Caco-2 (cell line): ENCODE results near the gene NPFFR1. TPM values are rescaled to one million over a fixed set of nuclear protein-coding genes. Genes with fewer than 3 reads are reported as not detected.

Source experiments
- BruUV-seq: library from RNA; stranded (reverse); fragments of 400-500 nt; replicated peaks from 2 replicates; lab custom pipeline; 2021; lab: Mats Ljungman, UMichigan
- CTCF ChIA-PET: fragments of 300-600 bp; sonication (Branson Sonifier 250); formaldehyde crosslinking; loops from one replicate; lab custom pipeline; 2022; ENCODE audit warnings: antibody characterized with exemption; lab: Charles Lee
- POLR2A ChIA-PET: fragments of 300-600 bp; sonication (Branson Sonifier 250); formaldehyde crosslinking; loops from one replicate; lab custom pipeline; 2022; ENCODE audit warnings: antibody characterized with exemption; lab: Charles Lee
- DNase-seq, 2 experiments: peaks; one replicate each; pipeline versions ENCODE4 v3.0.0 to v3.0.0-alpha.2; 2020 to 2022
- H3K27me3 ChIP-seq: replicated peaks from 2 replicates; pipeline ENCODE4 v1.6.0; 2011; ENCODE audit warnings: low read length; ENCODE audit not compliant: control insufficient read depth, insufficient read depth
- H3K36me3 ChIP-seq: 2 replicates; pipeline ENCODE4 v1.5.1; 2011; ENCODE audit warnings: low read length; ENCODE audit not compliant: control insufficient read depth, insufficient read depth
- H3K4me1 ChIP-seq: fragments of 250-450 bp; sonication (Bioruptor Pico); 2 replicates; pipeline ENCODE4 v1.5.1; 2020; ENCODE audit warnings: mild to moderate bottlenecking
- H3K4me3 ChIP-seq: 2 replicates; pipeline ENCODE4 v1.5.1; 2011; ENCODE audit warnings: low read depth, mild to moderate bottlenecking, control low read depth, low read length
- H3K9me3 ChIP-seq: fragments of 250-450 bp; sonication (Bioruptor Pico); 2 replicates; pipeline ENCODE4 v1.5.1; 2020; ENCODE audit warnings: mild to moderate bottlenecking, moderate library complexity
- H3K27ac Mint-ChIP-seq: one replicate; pipeline ENCODE4 v1.8.0; 2022; ENCODE audit warnings: mixed read lengths; ENCODE audit not compliant: unreplicated experiment
- H3K27me3 Mint-ChIP-seq: one replicate; pipeline ENCODE4 v1.8.0; 2022; ENCODE audit warnings: mixed read lengths; ENCODE audit not compliant: insufficient read depth, unreplicated experiment
- H3K36me3 Mint-ChIP-seq: one replicate; pipeline ENCODE4 v1.8.0; 2022; ENCODE audit warnings: mild to moderate bottlenecking, mixed read lengths; ENCODE audit not compliant: insufficient read depth, unreplicated experiment
- H3K4me1 Mint-ChIP-seq: one replicate; pipeline ENCODE4 v1.8.0; 2022; ENCODE audit warnings: low read depth, mixed read lengths; ENCODE audit not compliant: unreplicated experiment
- H3K4me3 Mint-ChIP-seq: one replicate; pipeline ENCODE4 v1.8.0; 2022; ENCODE audit warnings: mild to moderate bottlenecking, moderate library complexity, mixed read lengths; ENCODE audit not compliant: unreplicated experiment
- H3K9me3 Mint-ChIP-seq: one replicate; pipeline ENCODE4 v1.8.0; 2022; ENCODE audit warnings: mixed read lengths; ENCODE audit not compliant: unreplicated experiment
- CTCF ChIP-seq, 2 experiments: fragments of 200-600 bp in 1 of 2; IDR thresholded peaks; 1 replicate in 1 of 2; 2 replicates in 1 of 2; pipeline versions ENCODE4 v1.5.1 to v1.8.0; 2011 to 2022; ENCODE audit warnings: antibody characterized with exemption in 1 of 2, control low read depth in 1 of 2, inconsistent platforms in 1 of 2, low read depth in 1 of 2, low read length in 1 of 2, mild to moderate bottlenecking in 1 of 2, moderate library complexity in 1 of 2; ENCODE audit not compliant: insufficient read depth in 1 of 2, severe bottlenecking in 1 of 2, unreplicated experiment in 1 of 2
- intact Hi-C: fragments of 100-400 bp; cut with micrococcal nuclease; formaldehyde crosslinking; loops from one replicate; pipeline ENCODE4 v1.10.0; 2022; ENCODE audit not compliant: unreplicated experiment
- total RNA-seq: library from RNA; stranded (reverse); gene quantifications from 2 replicates; pipeline ENCODE4 v1.2.3, GENCODE V29; 2022

NPFFR1 gene
- total RNA-seq, 1 experiment from 2014 or later: not detected

GRCh38 chr10:70255329-70256299 is 28.2 kb downstream of the NPFFR1 start:
- Histone ChIP-seq H3K4me1 (peaks cover 24% of the 10 kb centered on the region), H3K36me3 (no peaks in the 10 kb centered on the region), H3K4me3 (no peak overlapping the region), H3K27me3 (no peaks in the 10 kb centered on the region), H3K9me3 (peaks cover 4% of the 10 kb centered on the region; the same call in 1 of the 2 replicates)
- TF ChIP-seq CTCF (IDR thresholded peaks at IDR 0.05; ENCODE audit: insufficient read depth in 1 of 2, low read depth in 1 of 2, low read length in 1 of 2, severe bottlenecking in 1 of 2, unreplicated experiment in 1 of 2): no peak
- no peaks in the 10 kb centered on the region for H3K9me3 Mint-ChIP-seq
- POLR2A ChIA-PET: no interaction called here
- no peak overlapping the region for H3K4me3 Mint-ChIP-seq
- peaks cover 4% of the 10 kb centered on the region for H3K36me3 Mint-ChIP-seq
- H3K27ac Mint-ChIP-seq: no peak overlapping the region
- intact Hi-C loops: no loop called here
- CTCF ChIA-PET: interaction anchor here (0.6 to 2.4 kb wide), 7 partner anchors 9 to 138 kb away, joined by 3 to 9 read pairs (median 3); no protein-coding TSS in a partner anchor
- no peaks in the 10 kb centered on the region for H3K27me3 Mint-ChIP-seq
- H3K4me1 Mint-ChIP-seq: peaks cover 16% of the 10 kb centered on the region
- peak in 1 of 2 experiments; percentile 68 for DNase-seq
- no TSS peak for BruUV-seq

GRCh38 chr10:70254778-70255328 is 29.0 kb downstream of the NPFFR1 start:
- H3K4me3 ChIP-seq: no peak overlapping the region
- ChIA-PET CTCF (interaction anchor here (0.8 to 2.4 kb wide), 2 partner anchors 10 to 14 kb away, joined by 3 to 8 read pairs; no protein-coding TSS in a partner anchor), POLR2A (no interaction called here)
- Mint-ChIP-seq H3K27ac (no peak overlapping the region), H3K9me3 (no peaks in the 10 kb centered on the region), H3K36me3 (peaks cover 4% of the 10 kb centered on the region), H3K4me3 (no peak overlapping the region), H3K27me3 (no peaks in the 10 kb centered on the region), H3K4me1 (peaks cover 16% of the 10 kb centered on the region)
- TF ChIP-seq CTCF (IDR thresholded peaks at IDR 0.05; ENCODE audit: insufficient read depth in 1 of 2, low read depth in 1 of 2, low read length in 1 of 2, severe bottlenecking in 1 of 2, unreplicated experiment in 1 of 2): no peak
- H3K9me3 ChIP-seq: peaks cover 4% of the 10 kb centered on the region; the same call in 1 of the 2 replicates
- intact Hi-C loops: no loop called here
- no TSS peak for BruUV-seq
- peak in 1 of 2 experiments; percentile 34 for DNase-seq
- H3K36me3 ChIP-seq: no peaks in the 10 kb centered on the region
- peaks cover 24% of the 10 kb centered on the region for H3K4me1 ChIP-seq
- no peaks in the 10 kb centered on the region for H3K27me3 ChIP-seq
